CD4-positive, alpha-beta T cell (primary cell): ENCODE measurements around the gene PCDHGC5. TPM values are rescaled to one million over a fixed set of nuclear protein-coding genes. Genes with fewer than 3 reads are reported as not detected.

Experiments used
- ATAC-seq: fragments of 200-7000 bp; cut with Tn5 transposase; one replicate; pipeline ENCODE4 v1.10.0; 2022; ENCODE audit warnings: mild to moderate bottlenecking; ENCODE audit not compliant: poor library complexity
- CTCF ChIA-PET: fragments of 350-600 bp; sonication (Branson Sonifier 250); formaldehyde crosslinking; loops from one replicate; lab custom pipeline; 2021; ENCODE audit warnings: antibody characterized with exemption, inconsistent platforms; lab: Charles Lee
- POLR2A ChIA-PET: fragments of 350-600 bp; sonication (Branson Sonifier 250); formaldehyde crosslinking; loops from one replicate; lab custom pipeline; 2021; ENCODE audit warnings: antibody characterized with exemption, inconsistent platforms; lab: Charles Lee
- DNase-seq, 14 experiments: peaks; one replicate each; pipeline ENCODE4 v3.0.0-alpha.2; 2013 to 2020; ENCODE audit warnings: mixed read lengths in 2 of 14
- H3K27ac ChIP-seq, 2 donors: one replicate each; pipeline versions ENCODE4 v1.5.1 to v1.7.0; 2013; ENCODE audit warnings: low read length in 2 of 2, low read depth in 1 of 2, mild to moderate bottlenecking in 1 of 2
- H3K27me3 ChIP-seq, 2 experiments: 1 replicate in 1 of 2; 2 replicates in 1 of 2; pipeline versions ENCODE4 v1.6.1 to v1.7.0; 2013; ENCODE audit warnings: low read length in 2 of 2, control low read depth in 1 of 2, mild to moderate bottlenecking in 1 of 2, moderate library complexity in 1 of 2; ENCODE audit not compliant: insufficient read depth in 2 of 2, control insufficient read depth in 1 of 2
- H3K36me3 ChIP-seq: one replicate; pipeline ENCODE4 v1.6.1; 2013; ENCODE audit warnings: low read length, control low read depth; ENCODE audit not compliant: insufficient read depth
- H3K4me1 ChIP-seq: one replicate; pipeline ENCODE4 v1.6.1; 2013; ENCODE audit warnings: low read length, control low read depth; ENCODE audit not compliant: insufficient read depth
- H3K4me3 ChIP-seq: one replicate; pipeline ENCODE4 v1.5.1; 2013; ENCODE audit warnings: mild to moderate bottlenecking, low read length, moderate library complexity
- H3K9me3 ChIP-seq, 2 experiments: 1 replicate in 1 of 2; 2 replicates in 1 of 2; pipeline versions ENCODE4 v1.6.1 to v1.7.0; 2013; ENCODE audit warnings: low read length in 2 of 2, mild to moderate bottlenecking in 2 of 2, control low read depth in 1 of 2, moderate library complexity in 1 of 2; ENCODE audit not compliant: control insufficient read depth in 1 of 2, insufficient read depth in 1 of 2
- H3K27ac Mint-ChIP-seq: one replicate; pipeline ENCODE4 v1.8.0; 2020; ENCODE audit warnings: mixed read lengths
- H3K27me3 Mint-ChIP-seq: one replicate; pipeline ENCODE4 v1.8.0; 2021; ENCODE audit warnings: mixed read lengths
- H3K36me3 Mint-ChIP-seq: one replicate; pipeline ENCODE4 v1.8.0; 2021; ENCODE audit warnings: low read depth, mixed read lengths
- H3K4me1 Mint-ChIP-seq: one replicate; pipeline ENCODE4 v1.8.0; 2021; ENCODE audit warnings: low read depth, mixed read lengths
- H3K4me3 Mint-ChIP-seq: one replicate; pipeline ENCODE4 v1.8.0; 2020; ENCODE audit warnings: mild to moderate bottlenecking, mixed read lengths
- H3K9me3 Mint-ChIP-seq: one replicate; pipeline ENCODE4 v1.8.0; 2020; ENCODE audit warnings: mixed read lengths
- intact Hi-C, 2 experiments: fragments of 100-400 bp; cut with DNase I in 1 of 2; cut with micrococcal nuclease in 1 of 2; formaldehyde crosslinking; loops; one replicate each; pipeline versions ENCODE4 v1.15.1 to v1.9.0; 2023 to 2025; cut with DNase I, micrococcal nuclease
- total RNA-seq, 174 experiments: library from RNA in 2 of 174; stranded (reverse) in 2 of 174; gene quantifications; one replicate each; pipeline ENCODE4 v1.2.3 and lab custom pipeline; 2021 to 2026
- TF ChIP-seq, protein P1 (sequence below): fragments of 200-600 bp; IDR thresholded peaks from one replicate; pipeline ENCODE4 v1.8.0; 2022; ENCODE audit warnings: antibody characterized with exemption, mild to moderate bottlenecking

The PCDHGC5 gene
- total RNA-seq, 2 experiments from 2014 or later = not detected

DNA sequence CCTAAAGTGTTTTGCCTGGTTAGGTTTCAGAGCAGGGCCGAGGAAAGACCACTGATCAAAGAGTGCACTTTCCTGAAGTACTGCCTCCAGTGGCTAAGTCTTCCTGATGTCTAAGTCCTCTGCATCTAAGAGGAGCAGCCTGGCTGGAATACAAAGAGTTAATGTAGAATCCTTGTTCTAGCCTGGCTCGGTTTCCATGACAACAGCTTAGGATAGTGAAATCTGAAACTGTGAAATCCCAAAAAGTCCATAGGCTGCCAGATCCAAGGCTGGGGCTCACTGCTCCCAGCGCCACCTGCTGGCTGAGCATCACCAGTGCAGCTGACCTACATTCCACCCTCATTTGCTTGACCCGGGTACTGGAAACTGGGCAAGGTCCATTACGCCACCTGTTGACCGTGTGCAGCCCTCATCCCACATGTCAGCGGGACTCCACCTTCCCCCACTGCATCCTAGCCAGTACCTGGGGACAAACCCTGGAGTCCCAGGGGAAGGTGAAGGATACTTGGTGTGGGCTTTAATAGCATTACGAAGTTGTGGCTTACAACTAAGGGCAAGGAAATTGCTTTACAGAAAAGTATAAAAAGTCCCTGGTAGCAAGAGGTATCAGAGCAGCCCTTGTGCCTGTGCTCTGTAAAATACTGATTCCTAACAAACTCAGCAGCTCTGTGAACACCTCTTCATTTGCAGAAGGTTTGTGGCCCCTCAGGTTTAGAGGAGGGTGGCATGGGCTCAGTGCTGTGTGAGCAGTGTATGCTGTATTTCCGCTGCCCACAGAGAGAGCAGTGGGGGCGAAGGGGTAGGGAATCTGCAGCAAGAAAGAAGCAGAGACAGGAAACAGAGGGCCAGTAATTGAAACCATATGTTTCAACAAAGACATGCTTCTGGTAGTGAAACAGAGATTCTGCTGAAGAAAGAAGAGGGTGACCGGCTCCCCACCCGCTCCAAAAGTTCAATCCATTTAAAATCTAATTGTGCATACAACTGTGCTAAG lies 36.0 kb downstream of the PCDHGC5 start:
- Histone ChIP-seq H3K27ac (no peak overlapping the region), H3K9me3 (no peaks in the 10 kb centered on the region), H3K4me3 (no peak overlapping the region), H3K4me1 (peaks cover 13% of the 10 kb centered on the region), H3K36me3 (peaks cover 99% of the 10 kb centered on the region), H3K27me3 (no peaks in the 10 kb centered on the region)
- ChIA-PET CTCF (interaction anchor here (0.6 to 3.1 kb wide), 20 partner anchors 11 to 205 kb away, joined by 3 to 19 read pairs (median 4); partner anchors contain the start of genes HDAC3, PCDHGA10, PCDHGA12 and PCDHGB4), POLR2A (interaction anchor here (0.7 to 2.1 kb wide), 3 partner anchors 10 to 204 kb away, joined by 3 to 11 read pairs (median 4); partner anchors contain the start of gene TAF7)
- TF ChIP-seq, protein P1, sequence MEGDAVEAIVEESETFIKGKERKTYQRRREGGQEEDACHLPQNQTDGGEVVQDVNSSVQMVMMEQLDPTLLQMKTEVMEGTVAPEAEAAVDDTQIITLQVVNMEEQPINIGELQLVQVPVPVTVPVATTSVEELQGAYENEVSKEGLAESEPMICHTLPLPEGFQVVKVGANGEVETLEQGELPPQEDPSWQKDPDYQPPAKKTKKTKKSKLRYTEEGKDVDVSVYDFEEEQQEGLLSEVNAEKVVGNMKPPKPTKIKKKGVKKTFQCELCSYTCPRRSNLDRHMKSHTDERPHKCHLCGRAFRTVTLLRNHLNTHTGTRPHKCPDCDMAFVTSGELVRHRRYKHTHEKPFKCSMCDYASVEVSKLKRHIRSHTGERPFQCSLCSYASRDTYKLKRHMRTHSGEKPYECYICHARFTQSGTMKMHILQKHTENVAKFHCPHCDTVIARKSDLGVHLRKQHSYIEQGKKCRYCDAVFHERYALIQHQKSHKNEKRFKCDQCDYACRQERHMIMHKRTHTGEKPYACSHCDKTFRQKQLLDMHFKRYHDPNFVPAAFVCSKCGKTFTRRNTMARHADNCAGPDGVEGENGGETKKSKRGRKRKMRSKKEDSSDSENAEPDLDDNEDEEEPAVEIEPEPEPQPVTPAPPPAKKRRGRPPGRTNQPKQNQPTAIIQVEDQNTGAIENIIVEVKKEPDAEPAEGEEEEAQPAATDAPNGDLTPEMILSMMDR = peak; percentile 99
- Mint-ChIP-seq H3K36me3 (no peaks in the 10 kb centered on the region), H3K4me3 (no peak overlapping the region), H3K4me1 (peaks cover 12% of the 10 kb centered on the region), H3K27me3 (no peaks in the 10 kb centered on the region), H3K27ac (peak overlapping the region; percentile 13), H3K9me3 (no peaks in the 10 kb centered on the region)
- ATAC-seq (peak; percentile 71), DNase-seq (peak; percentile 27 to 80 (median 39))
- intact Hi-C loops = loop anchor here (1.0 to 10.0 kb wide), 5 partner anchors 112 to 440 kb away; partner anchors contain the start of genes PCDHGA10 (in 1 of the 2) and TAF7 (in 1 of the 2)

DNA sequence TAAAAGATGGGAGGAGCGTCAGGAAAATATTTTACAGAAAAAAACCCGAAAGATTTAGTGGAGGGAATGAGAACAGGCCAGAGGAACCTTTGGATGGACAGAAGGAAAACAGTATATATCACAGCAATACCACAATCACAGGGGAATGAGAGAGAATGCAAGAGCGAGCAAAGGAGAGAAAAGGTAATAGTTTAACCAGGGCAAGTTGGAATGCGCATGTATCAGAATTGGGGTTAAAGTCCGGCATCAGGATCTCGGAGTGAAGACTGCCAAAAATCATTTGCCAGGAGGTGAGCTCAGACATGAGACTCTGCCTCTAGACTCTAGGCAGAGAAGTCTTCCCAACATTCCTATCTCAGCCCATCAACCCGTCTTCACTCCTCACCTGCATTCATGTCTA lies 36.8 kb downstream of the PCDHGC5 start:
- no peaks in the 10 kb centered on the region for H3K9me3 ChIP-seq
- no peaks in the 10 kb centered on the region for H3K36me3 Mint-ChIP-seq
- intact Hi-C loops = loop anchor here (2.0 to 10.0 kb wide), 3 partner anchors 113 to 441 kb away; partner anchors contain the start of gene PCDHGA10 (in 1 of the 2)
- H3K4me3 ChIP-seq = no peak overlapping the region
- no peak overlapping the region for H3K4me3 Mint-ChIP-seq
- H3K4me1 ChIP-seq = peaks cover 13% of the 10 kb centered on the region
- TF ChIP-seq, protein P1 = no peak
- H3K9me3 Mint-ChIP-seq = no peaks in the 10 kb centered on the region
- H3K27me3 Mint-ChIP-seq = no peaks in the 10 kb centered on the region
- H3K36me3 ChIP-seq = peaks cover 99% of the 10 kb centered on the region
- DNase-seq (no peak), ATAC-seq (no peak)
- CTCF ChIA-PET = interaction anchor here (0.9 to 2.8 kb wide), 5 partner anchors 12 to 139 kb away, joined by 3 to 19 read pairs (median 7); partner anchors contain the start of gene PCDHGB4
- H3K4me1 Mint-ChIP-seq = peaks cover 12% of the 10 kb centered on the region
- POLR2A ChIA-PET = no interaction called here
- peak overlapping the region; percentile 13 for H3K27ac Mint-ChIP-seq
- no peaks in the 10 kb centered on the region for H3K27me3 ChIP-seq
- no peak overlapping the region for H3K27ac ChIP-seq

DNA sequence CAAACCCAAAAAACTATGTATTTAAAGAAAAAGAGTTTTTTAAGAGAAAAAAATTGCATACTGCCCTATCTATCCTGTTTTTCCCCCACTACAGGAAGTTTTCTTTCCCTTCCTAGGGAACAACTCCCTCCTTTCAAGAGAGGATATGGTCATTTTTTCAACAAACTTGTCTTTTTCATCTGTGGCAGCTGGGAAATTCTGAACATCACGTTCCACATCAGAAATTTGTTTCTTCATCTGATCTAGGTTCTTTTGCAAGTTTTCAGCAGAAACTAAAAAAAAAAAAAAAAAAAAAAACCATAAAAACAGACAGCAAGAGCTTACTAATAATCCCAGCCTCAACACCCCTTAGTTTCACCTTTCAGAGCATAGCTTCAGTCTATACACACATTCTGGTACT lies 38.5 kb downstream of the PCDHGC5 start:
- peaks cover 13% of the 10 kb centered on the region for H3K4me1 ChIP-seq
- H3K27ac ChIP-seq = no peak overlapping the region
- TF ChIP-seq, protein P1 = no peak
- DNase-seq = no peak
- Mint-ChIP-seq H3K36me3 (no peaks in the 10 kb centered on the region), H3K4me3 (no peak overlapping the region), H3K9me3 (no peaks in the 10 kb centered on the region), H3K27me3 (no peaks in the 10 kb centered on the region), H3K4me1 (peaks cover 12% of the 10 kb centered on the region), H3K27ac (no peak overlapping the region)
- H3K36me3 ChIP-seq = peaks cover 99% of the 10 kb centered on the region
- POLR2A ChIA-PET = no interaction called here
- intact Hi-C loops = loop anchor here in 1 of 2 experiments (10.0 kb wide), 1 partner anchor 443 kb away; no protein-coding TSS in a partner anchor
- H3K27me3 ChIP-seq = no peaks in the 10 kb centered on the region
- no peak for ATAC-seq
- H3K9me3 ChIP-seq = no peaks in the 10 kb centered on the region
- CTCF ChIA-PET = interaction anchor here (0.6 to 1.9 kb wide), 3 partner anchors 13 to 104 kb away, joined by 3 to 7 read pairs (median 4); no protein-coding TSS in a partner anchor
- no peak overlapping the region for H3K4me3 ChIP-seq
